HK-2 (cell line): Measurements from ENCODE around the gene ACTL7A.
"Not testable (repeated sequence)": the region's sequence is repeated elsewhere in the genome, so short reads cannot be mapped to it uniquely, and the experiment has no call there.

Source experiments
- DNase-seq: peaks from one replicate; pipeline ENCODE4 v3.0.0-alpha.2; 2018; ENCODE audit not compliant: unreplicated experiment

ACTL7A gene, protein sequence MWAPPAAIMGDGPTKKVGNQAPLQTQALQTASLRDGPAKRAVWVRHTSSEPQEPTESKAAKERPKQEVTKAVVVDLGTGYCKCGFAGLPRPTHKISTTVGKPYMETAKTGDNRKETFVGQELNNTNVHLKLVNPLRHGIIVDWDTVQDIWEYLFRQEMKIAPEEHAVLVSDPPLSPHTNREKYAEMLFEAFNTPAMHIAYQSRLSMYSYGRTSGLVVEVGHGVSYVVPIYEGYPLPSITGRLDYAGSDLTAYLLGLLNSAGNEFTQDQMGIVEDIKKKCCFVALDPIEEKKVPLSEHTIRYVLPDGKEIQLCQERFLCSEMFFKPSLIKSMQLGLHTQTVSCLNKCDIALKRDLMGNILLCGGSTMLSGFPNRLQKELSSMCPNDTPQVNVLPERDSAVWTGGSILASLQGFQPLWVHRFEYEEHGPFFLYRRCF

DNA sequence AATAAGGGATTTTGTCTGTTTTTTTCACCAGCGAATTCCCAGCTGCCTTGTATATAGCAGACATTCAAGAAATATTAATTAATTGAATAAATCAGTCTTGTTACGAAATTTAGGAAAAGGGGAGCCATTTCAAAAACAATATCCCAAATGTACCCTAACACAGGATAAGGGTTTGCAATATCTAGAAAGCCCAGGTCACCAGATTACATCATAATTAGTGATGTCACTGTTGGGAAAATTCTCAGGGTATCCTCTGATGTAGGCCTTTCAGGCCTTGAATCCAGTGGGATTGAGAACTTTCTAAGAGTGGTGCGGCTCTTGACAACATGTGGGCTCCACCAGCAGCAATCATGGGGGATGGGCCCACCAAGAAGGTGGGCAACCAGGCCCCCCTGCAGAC lies at the start of gene ACTL7A:
Gene ACTL7A, plus strand, starts transcription at position 270 of the 400 bp plus-strand sequence. Its CDS starts 57 bp downstream, at position 327.
- no peak for DNase-seq

DNA sequence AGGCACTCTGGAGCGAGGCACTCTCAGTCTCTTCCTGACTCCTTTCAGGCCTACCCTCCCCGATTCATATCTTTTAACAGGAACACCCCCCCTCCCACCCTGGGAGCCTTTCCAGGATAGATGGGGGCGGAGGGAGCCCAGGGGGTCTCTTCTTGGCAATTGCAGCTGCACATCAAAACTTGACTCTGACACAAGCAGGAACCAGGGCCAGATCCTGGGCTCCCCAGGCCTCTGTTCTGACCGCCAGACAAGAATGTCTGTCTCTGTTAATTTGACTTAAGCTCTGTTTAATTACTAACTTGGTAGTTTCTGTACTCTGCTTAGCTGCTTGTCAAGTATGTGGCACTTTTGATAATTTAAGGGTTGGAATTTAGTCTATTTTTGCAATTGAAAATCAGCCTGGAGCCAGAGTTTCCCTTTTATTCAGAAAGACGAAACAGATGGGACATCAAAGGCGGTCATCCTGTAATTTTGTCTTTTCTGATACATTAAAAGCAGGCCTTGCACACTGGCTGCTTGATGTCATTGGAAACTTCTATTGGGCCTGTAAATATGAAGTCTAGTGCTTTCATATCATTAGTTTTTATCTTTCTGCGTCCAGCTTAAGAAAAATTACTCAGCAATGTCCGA lies 49.6 kb upstream of the ACTL7A start:
- no peak for DNase-seq

DNA sequence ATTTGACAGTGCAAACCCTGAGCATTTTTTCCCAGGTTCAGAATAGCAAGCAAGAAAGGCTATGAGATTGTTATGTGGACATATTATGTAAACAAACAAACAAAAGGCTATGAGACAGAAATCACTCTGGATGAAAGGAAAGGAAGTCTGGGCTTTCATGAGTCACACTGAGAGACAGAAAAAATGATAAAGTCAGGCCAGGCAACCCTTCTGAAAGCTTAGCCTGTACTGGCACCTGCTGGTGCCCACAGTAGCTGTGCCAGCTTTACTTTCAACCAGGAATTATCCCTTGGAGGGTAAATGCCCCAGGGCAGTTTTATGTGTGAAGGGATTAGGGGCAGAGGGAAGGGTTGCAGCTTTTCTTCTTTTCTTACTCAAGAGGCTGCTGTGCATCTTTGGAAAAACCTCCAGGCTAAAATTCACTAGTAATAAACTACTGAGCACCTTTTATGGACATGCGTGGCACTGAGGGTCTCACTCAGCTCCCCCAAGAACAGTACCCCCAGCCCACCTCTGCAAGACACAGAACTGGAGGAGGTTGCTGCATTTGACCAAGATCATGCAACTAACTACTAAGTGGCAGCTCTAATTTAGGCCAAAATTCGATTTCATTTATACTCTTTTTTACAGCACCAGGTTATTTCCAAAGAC lies 48.0 kb upstream of the ACTL7A start:
- peak; percentile 6 for DNase-seq

DNA sequence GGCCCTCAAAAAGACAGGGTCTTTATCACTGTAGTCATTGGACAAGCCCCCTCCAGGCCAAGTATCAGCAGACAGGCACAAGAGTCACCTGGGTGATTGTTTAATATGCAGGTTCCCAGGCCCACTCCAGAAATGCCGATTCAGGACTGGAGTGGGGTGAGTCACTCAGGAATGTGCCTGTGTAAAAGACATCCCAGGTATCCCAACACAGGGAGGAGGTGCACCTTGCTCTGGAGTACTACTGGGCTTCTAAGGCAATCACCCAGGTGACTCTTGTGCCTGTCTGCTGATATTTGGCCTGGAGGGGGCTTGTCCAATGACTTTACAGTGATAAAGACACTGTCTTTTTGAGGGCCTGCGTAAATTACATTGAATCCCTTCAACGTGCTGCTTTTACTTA lies 46.9 kb upstream of the ACTL7A start:
- DNase-seq: no peak

DNA sequence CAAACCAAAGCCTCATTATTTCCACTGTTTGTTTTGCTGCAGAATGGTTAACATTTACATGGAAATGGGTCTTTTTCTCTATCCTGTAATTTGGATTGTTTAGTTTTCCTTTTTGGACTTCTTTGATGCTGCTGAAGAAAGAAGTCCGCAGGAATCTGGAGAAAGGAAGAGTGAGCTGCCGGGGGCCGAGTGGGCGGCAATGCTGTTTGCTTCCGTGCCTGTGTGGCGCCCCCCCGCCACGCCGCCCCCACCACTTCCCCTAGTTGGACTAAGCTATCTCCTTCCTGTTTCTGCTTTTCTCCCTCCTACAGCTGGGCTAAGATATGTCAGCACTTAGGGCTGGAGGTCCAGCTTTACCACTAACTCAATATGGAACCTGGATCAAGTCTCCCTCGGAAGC lies 46.0 kb upstream of the ACTL7A start:
- no peak for DNase-seq

DNA sequence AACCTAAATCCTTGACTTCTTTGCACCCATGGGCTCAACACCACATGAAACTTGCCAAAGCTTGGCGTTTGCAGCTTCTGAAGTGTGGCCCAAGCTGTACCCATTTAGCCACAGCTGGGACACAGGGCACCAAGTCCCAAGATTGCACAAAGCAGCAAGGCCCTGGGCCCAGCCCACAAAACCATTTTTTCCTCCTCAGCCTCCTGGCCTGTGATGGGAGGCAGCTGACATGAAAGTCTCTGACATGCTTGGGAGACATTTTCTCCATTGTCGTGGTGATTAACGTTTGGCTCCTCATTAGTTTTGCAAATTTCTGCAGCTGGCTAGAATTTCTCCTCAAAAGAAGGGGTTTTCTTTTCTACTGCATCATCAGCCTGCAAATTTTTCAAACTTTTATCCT lies 38.2 kb upstream of the ACTL7A start:
- DNase-seq: no peak

- DNase-seq: no peak
Measured at GRCh38 chr9:108830272-108830671, 31.8 kb upstream of the ACTL7A start.

DNA sequence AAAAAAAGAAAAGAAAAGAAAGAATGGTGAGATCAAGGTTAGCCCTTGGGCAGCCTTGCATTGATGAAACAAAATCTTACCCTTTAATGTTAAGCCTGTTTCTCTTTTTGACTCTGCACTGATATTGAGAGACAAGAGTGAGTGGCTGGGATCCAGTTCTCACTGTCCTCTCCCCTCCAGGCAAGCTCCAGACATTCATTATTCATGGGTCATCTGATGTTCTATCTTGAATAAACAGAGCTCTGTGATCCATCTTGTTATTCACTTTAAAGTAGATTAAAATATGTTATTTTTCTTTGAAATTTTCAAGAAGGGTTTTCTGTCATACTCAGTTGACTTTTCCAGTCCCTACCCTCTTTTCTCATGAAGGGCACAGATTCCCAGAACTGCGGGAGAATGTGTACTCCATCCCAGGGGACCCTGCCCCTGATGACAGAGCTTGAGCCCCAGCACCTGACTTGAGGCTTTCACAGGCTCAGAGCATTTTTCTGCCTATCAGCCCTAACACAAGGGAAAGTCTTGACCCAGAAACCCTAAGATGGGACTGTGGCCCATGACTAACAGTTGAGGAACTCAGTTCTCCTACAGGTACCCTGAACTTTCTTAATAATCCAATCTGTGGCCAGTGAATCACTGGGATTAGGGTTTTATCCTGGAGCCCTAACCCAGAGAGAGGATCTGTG lies 30.4 kb upstream of the ACTL7A start:
- no peak for DNase-seq

DNA sequence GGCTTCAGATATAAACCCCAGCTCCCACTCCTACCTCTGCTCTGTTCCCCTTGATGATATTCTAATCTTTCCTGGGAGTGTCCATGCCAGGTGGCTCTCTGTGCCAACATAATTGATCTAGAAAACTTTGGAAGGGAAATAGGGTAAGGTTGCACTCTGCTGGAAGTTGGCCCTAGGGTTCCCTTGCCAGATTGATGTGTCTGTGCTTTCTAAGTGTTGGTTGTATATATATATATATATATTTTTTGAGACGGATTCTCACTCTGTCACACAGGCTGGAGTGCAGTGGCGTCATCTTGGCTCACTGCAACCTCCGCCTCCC lies 29.9 kb upstream of the ACTL7A start:
- no peak for DNase-seq

DNA sequence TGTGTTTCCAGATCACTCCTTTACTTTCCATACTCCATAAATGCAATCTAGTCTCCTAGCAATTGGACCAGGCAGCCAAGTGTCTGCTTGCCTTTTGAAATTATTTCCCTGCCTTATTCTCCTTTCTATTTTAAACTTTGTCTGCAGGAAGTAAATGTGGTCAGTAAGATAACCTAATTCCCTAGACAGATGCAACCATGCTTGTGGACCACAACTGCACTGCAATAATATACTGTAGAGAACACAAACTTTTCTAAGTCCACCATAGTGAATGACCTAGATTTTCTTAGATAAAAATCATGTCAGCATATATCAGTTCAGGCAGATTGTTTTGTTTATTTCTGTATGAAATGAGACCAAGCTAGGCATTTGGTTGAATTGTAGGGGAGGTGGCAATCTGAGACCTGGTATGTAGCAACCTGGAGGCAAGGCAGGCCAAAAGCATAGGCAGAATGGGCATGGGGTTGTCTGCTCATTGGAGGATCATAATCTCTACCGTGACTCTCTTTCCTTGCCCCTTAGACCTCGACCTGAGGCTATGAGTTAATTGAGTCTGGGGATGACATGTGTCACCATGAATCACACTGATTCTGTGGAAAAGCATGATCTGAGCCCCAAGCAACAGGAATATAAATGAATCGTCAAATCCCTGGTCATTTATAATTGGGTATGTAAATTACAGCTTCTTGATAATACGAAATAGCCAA lies 27.0 kb upstream of the ACTL7A start:
- no peak for DNase-seq

DNA sequence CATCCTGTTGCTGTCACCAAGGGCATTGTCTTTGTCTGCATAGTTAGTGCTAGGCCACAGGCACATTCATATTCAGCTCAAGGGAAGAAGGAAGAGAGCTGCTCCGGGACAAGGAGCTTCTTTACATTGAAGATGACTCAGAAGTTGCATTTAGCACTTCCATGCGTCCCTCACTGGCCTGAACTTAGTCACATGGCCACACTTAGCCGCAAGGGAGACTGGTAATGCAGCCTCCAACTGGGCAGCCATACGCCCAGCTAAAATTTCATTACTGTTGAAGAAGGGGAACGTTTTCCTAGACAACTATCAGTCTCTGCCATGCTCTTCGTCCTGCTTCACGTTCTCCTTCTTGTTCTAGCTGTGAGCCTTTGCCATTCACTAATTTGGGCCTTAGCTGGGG lies 26.2 kb upstream of the ACTL7A start:
- DNase-seq: no peak

DNA sequence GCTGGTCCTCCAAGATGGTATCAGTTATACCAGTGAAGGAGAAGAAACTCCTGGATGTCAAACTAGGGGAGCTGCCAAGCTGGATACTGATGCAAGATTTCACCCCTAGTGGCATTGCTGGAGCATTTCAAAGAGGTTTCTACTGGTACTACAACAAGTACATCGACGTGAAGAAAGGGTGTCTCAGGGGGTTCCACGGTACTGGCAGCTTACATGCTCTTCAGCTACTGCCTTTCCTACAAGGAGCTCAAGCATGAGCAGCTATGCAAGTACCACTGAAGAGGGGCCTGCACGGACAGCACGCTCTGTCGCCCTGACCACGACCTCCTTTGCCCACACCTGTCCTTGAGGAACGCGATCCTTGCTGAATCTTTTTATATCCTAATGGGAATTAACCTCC lies 25.7 kb upstream of the ACTL7A start:
- no peak for DNase-seq

GRCh38 chr9:108836781-108837180 lies 25.3 kb upstream of the ACTL7A start:
- no peak for DNase-seq

GRCh38 chr9:108837530-108837929 lies 24.5 kb upstream of the ACTL7A start:
- DNase-seq: no peak

DNA sequence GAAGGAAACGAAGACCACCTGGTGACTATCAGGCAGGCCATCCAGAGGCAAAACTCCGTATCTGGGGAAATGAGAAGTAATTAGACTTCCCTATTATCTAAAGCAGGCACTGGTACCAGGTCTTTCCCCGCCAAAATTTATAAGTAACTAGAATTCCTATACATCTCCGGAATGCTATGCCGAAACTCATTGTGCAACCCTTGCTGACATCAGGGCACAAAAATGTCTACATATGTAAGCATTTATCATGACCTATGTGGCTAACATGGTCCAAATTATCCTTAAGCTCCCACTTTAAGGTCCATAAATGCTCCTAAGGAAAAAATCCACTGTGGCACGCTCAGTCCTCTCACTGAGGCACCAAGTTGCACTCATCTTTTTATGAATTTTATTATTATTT lies 24.0 kb upstream of the ACTL7A start:
- no peak for DNase-seq

GRCh38 chr9:108839561-108839960 lies 22.5 kb upstream of the ACTL7A start:
- not testable (repeated sequence) for DNase-seq

GRCh38 chr9:108842610-108843295 lies 19.3 kb upstream of the ACTL7A start:
- no peak for DNase-seq

GRCh38 chr9:108844391-108844790 lies 17.7 kb upstream of the ACTL7A start:
- DNase-seq: no peak

- no peak for DNase-seq
Measured at GRCh38 chr9:108844856-108845255, 17.2 kb upstream of the ACTL7A start.

DNA sequence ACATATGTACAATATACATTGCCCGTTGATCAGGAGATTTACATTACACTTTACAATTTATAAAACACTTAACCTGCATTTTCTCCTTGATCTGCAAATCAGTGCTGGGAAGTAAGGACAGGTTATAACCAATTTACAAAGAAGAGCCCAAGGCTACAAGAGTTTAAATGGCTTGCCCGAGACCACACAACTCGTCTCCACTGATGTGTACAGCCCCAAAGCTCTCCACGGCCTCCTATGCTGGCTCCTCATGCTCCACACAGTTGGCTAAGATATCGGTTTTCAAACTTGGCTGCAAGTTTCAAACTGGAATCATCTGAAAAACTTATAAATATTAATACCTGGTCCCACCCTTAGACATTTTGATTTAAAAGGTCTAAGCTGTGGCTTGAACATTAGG lies 16.6 kb upstream of the ACTL7A start:
- no peak for DNase-seq

DNA sequence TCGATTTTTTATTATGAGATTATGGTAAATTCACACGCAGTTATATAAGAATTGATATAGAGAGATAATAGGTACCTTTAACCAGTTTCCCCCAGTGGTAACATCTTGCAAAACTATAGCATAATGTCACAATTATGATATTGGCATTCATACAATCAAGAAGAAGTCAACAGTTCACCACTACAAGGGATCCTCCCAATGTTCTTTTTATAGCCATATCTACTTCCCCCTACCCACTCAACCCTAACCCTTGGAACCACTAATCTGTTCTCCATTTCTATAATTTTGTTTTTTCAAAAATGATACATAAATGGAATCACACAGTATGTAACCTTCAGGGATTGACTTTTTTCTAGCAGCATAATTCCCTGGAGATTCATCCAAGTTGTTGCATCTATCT lies 16.1 kb upstream of the ACTL7A start:
- DNase-seq: no peak
